H1 (cell line): ENCODE measurements around the gene POU5F1. TPM values are rescaled to one million over a fixed set of nuclear protein-coding genes. Genes with fewer than 3 reads are reported as not detected.

Experiments
- CTCF ChIA-PET: fragments of 300-600 bp; sonication (Branson Sonifier 250); formaldehyde crosslinking; loops from one replicate; lab custom pipeline; 2021; ENCODE audit not compliant: partially characterized antibody; lab: Charles Lee
- POLR2A ChIA-PET: fragments of 300-600 bp; sonication (Branson Sonifier 250); formaldehyde crosslinking; loops from one replicate; lab custom pipeline; 2021; ENCODE audit warnings: inconsistent platforms; ENCODE audit not compliant: partially characterized antibody; lab: Charles Lee
- DNase-seq, 2 experiments: peaks; one replicate each; pipeline versions ENCODE4 v3.0.0 to v3.0.0-alpha.2; 2010 to 2022; ENCODE audit warnings: low spot score in 2 of 2, low read depth in 1 of 2, mixed read lengths in 1 of 2
- FAIRE-seq: peaks from 2 replicates; lab custom pipeline; 2011; peaks lifted over from hg19 to GRCh38; lab: Jason Lieb, UNC
- H2AFZ ChIP-seq: 2 replicates; pipeline ENCODE4 v1.8.1; 2012; ENCODE audit warnings: low read length, inconsistent platforms
- H2AK5ac ChIP-seq: 2 replicates; pipeline ENCODE4 v1.6.1; 2013; ENCODE audit warnings: low read depth, low read length
- H2BK120ac ChIP-seq: replicated peaks from 2 replicates; pipeline ENCODE3; 2013; ENCODE audit warnings: low read depth, low read length, inconsistent platforms
- H2BK12ac ChIP-seq: 2 replicates; pipeline ENCODE4 v1.6.1; 2013; ENCODE audit warnings: low read depth, low read length
- H2BK15ac ChIP-seq: 2 replicates; pipeline ENCODE4 v1.6.1; 2013; ENCODE audit warnings: low read length
- H2BK20ac ChIP-seq: 2 replicates; pipeline ENCODE4 v1.6.1; 2013; ENCODE audit warnings: low read length
- H2BK5ac ChIP-seq: 2 replicates; pipeline ENCODE4 v1.6.1; 2013; ENCODE audit warnings: low read depth, low read length
- H3K14ac ChIP-seq: 2 replicates; pipeline ENCODE4 v1.6.1; 2013; ENCODE audit warnings: inconsistent platforms; ENCODE audit not compliant: insufficient read length
- H3K18ac ChIP-seq: 2 replicates; pipeline ENCODE4 v1.6.1; 2013; ENCODE audit warnings: low read length; ENCODE audit errors: extremely low read depth
- H3K23ac ChIP-seq: 2 replicates; pipeline ENCODE4 v1.6.1; 2013; ENCODE audit warnings: inconsistent platforms; ENCODE audit not compliant: insufficient read length
- H3K23me2 ChIP-seq: 2 replicates; pipeline ENCODE4 v1.6.1; 2013; ENCODE audit warnings: low read depth, low read length
- H3K27ac ChIP-seq: 2 replicates; pipeline ENCODE4 v1.6.1; 2011; ENCODE audit warnings: low read depth, low read length, inconsistent platforms
- H3K27me3 ChIP-seq, 4 experiments: replicated peaks in 1 of 4; 1 replicate in 1 of 4; 2 replicates in 3 of 4; pipeline versions ENCODE4 v1.6.1 to v1.8.1; 2011 to 2013; ENCODE audit warnings: low read length in 3 of 4, mild to moderate bottlenecking in 3 of 4, inconsistent platforms in 2 of 4, mixed read lengths in 2 of 4, moderate library complexity in 1 of 4; ENCODE audit not compliant: control insufficient read depth in 3 of 4, insufficient read depth in 3 of 4; ENCODE audit errors: extremely low read depth in 1 of 4
- H3K36me3 ChIP-seq, 4 experiments: 2 replicates each; pipeline versions ENCODE4 v1.6.1 to v1.8.1; 2011 to 2013; ENCODE audit warnings: mild to moderate bottlenecking in 4 of 4, low read length in 3 of 4, moderate library complexity in 2 of 4, control low read depth in 1 of 4, inconsistent platforms in 1 of 4; ENCODE audit not compliant: insufficient read depth in 4 of 4, control insufficient read depth in 2 of 4
- H3K4ac ChIP-seq: replicated peaks from 2 replicates; pipeline ENCODE3; 2013; ENCODE audit warnings: low read length, low read depth, mixed read lengths, inconsistent platforms; ENCODE audit not compliant: insufficient read length
- H3K4me1 ChIP-seq, 4 experiments: replicated peaks in 1 of 4; 1 replicate in 1 of 4; 2 replicates in 3 of 4; pipeline versions ENCODE4 v1.6.1 to v1.8.1; 2011 to 2013; ENCODE audit warnings: low read length in 3 of 4, inconsistent platforms in 2 of 4, mixed read lengths in 1 of 4; ENCODE audit not compliant: insufficient read depth in 4 of 4, control insufficient read depth in 3 of 4
- H3K4me2 ChIP-seq, 2 experiments: 2 replicates each; pipeline versions ENCODE4 v1.6.1 to v1.8.1; 2011 to 2013; ENCODE audit warnings: low read depth in 2 of 2, low read length in 2 of 2, control low read depth in 1 of 2, inconsistent platforms in 1 of 2, mild to moderate bottlenecking in 1 of 2; ENCODE audit not compliant: insufficient read depth in 1 of 2
- H3K4me3 ChIP-seq, 4 experiments: fragments of 200-600, 300-600 bp in 1 of 4; sonication (generic), shearing (Covaris generic), sonication (Bioruptor Twin) in 1 of 4; 2 replicates each; pipeline versions ENCODE4 v1.5.1 to v1.8.1; 2011 to 2016; ENCODE audit warnings: low read length in 4 of 4, low read depth in 3 of 4, control low read depth in 2 of 4, inconsistent platforms in 2 of 4, mild to moderate bottlenecking in 2 of 4, mixed read lengths in 1 of 4, moderate library complexity in 1 of 4; ENCODE audit not compliant: insufficient read depth in 2 of 4; ENCODE audit errors: extremely low read depth in 1 of 4
- H3K56ac ChIP-seq: replicated peaks from 2 replicates; pipeline ENCODE3; 2013; ENCODE audit warnings: low read depth, mild to moderate bottlenecking, mixed read lengths, low read length, inconsistent platforms; ENCODE audit not compliant: insufficient read length
- H3K79me1 ChIP-seq: 2 replicates; pipeline ENCODE4 v1.6.1; 2013; ENCODE audit warnings: low read depth, low read length, control low read depth
- H3K79me2 ChIP-seq, 2 experiments: 2 replicates each; pipeline versions ENCODE4 v1.6.1 to v1.8.1; 2012 to 2013; ENCODE audit warnings: low read length in 2 of 2, mild to moderate bottlenecking in 2 of 2, inconsistent platforms in 1 of 2; ENCODE audit not compliant: insufficient read depth in 2 of 2, control insufficient read depth in 1 of 2
- H3K9ac ChIP-seq, 4 experiments: replicated peaks in 1 of 4; 1 replicate in 1 of 4; 2 replicates in 3 of 4; pipeline versions ENCODE4 v1.6.1 to v1.8.1; 2011 to 2013; ENCODE audit warnings: low read depth in 3 of 4, low read length in 3 of 4, control low read depth in 2 of 4, mild to moderate bottlenecking in 2 of 4, moderate library complexity in 2 of 4, inconsistent platforms in 1 of 4; ENCODE audit errors: extremely low read depth in 1 of 4
- H3K9me3 ChIP-seq, 2 experiments: 2 replicates each; pipeline versions ENCODE4 v1.6.1 to v1.8.1; 2012 to 2013; ENCODE audit warnings: mild to moderate bottlenecking in 2 of 2, moderate library complexity in 2 of 2, control low read depth in 1 of 2, inconsistent platforms in 1 of 2, low read depth in 1 of 2, low read length in 1 of 2, mixed read lengths in 1 of 2; ENCODE audit not compliant: insufficient read depth in 2 of 2
- H4K20me1 ChIP-seq, 2 experiments: replicated peaks in 1 of 2; 2 replicates each; pipeline versions ENCODE3 to v1.8.1; 2011 to 2013; ENCODE audit warnings: inconsistent platforms in 2 of 2, low read length in 2 of 2, mild to moderate bottlenecking in 1 of 2; ENCODE audit not compliant: insufficient read depth in 2 of 2, control insufficient read depth in 1 of 2
- H4K5ac ChIP-seq: 2 replicates; pipeline ENCODE4 v1.6.1; 2013; ENCODE audit warnings: low read length, low read depth, mixed read lengths, inconsistent platforms; ENCODE audit not compliant: insufficient read length
- H4K8ac ChIP-seq: 2 replicates; pipeline ENCODE4 v1.8.0; 2013; ENCODE audit warnings: mild to moderate bottlenecking, moderate library complexity, low read length, inconsistent platforms; ENCODE audit not compliant: insufficient read depth; ENCODE audit errors: extremely low read depth
- H4K91ac ChIP-seq: replicated peaks from 2 replicates; pipeline ENCODE3; 2013; ENCODE audit warnings: low read length, mixed read lengths, inconsistent platforms; ENCODE audit not compliant: insufficient read length
- MAFK ChIP-seq: IDR thresholded peaks from 2 replicates; pipeline ENCODE4 v1.6.1; 2012; ENCODE audit warnings: low read depth, mild to moderate bottlenecking, improper control_type of control experiment, low read length
- USF2 ChIP-seq: IDR thresholded peaks from 2 replicates; pipeline ENCODE4 v1.6.1; 2011; ENCODE audit warnings: low read length, improper control_type of control experiment
- WGBS, 2 experiments: shearing (Covaris generic) in 1 of 2; methylation state at CpG; one replicate each; pipeline versions ENCODE4 v1.1.6 to v1.1.7; 2013 to 2015; ENCODE audit warnings: low lambda C conversion rate in 2 of 2, mixed read lengths in 2 of 2, inconsistent platforms in 1 of 2, low coverage in 1 of 2, missing lambda C conversion rate in 1 of 2; ENCODE audit not compliant: insufficient replicate concordance in 2 of 2, insufficient coverage in 1 of 2, insufficient read length in 1 of 2; ENCODE audit errors: extremely low coverage in 1 of 2, missing lambda C conversion rate in 1 of 2; 5-methylcytosine and 5-hydroxymethylcytosine counted together
- polyA plus RNA-seq, 7 experiments: library from polyadenylated mRNA; depleted of rRNA in 3 of 7; stranded (reverse) in 5 of 7; unstranded in 2 of 7; fragments of >200 nt in 5 of 7; fragments of 200-250 nt in 2 of 7; gene quantifications; 1 replicate in 5 of 7; 2 replicates in 1 of 7; 4 replicates in 1 of 7; pipeline versions ENCODE4 v1.2.1 to v1.2.3, GENCODE V29; 2011 to 2013; ENCODE audit warnings: missing spikeins in 2 of 7, mixed read lengths in 2 of 7
- total RNA-seq: library from RNA; stranded (reverse); fragmentation: NEBNext Ultra II Directional; extraction: Animal tissue kit (Norgen Biotek cat#: 25700); gene quantifications from 2 replicates; pipeline ENCODE4 v1.2.1, GENCODE V29; 2021

The POU5F1 gene
- total and polyA plus RNA-seq, 2 of the 8 experiments (the other 6 are each of a cell fraction or from before 2014, with no cell fraction given) = 2,437 to 2,526 TPM

GRCh38 chr6:31149827-31150447 lies 20.5 kb downstream of the POU5F1 start:
- no peak for FAIRE-seq
- Histone ChIP-seq H3K14ac (no peak overlapping the region), H4K5ac (no peak overlapping the region), H4K20me1 (peaks cover 0 to 3% of the 10 kb centered on the region in 2 experiments), H2AFZ (no peak overlapping the region), H3K4me3 (no peak overlapping the region), H3K27ac (no peak overlapping the region), H3K79me2 (no peaks in the 10 kb centered on the region), H3K4ac (no peak overlapping the region), H2BK5ac (peak overlapping the region; percentile 75), H3K56ac (no peak overlapping the region), H2BK12ac (no peak overlapping the region), H3K4me1 (0 out of 7 replicates have a peak, but pooled peaks cover 0 to 2% (median 0%) of the 10 kb centered on the region in 4 experiments), H3K9ac (no peak overlapping the region), H3K9me3 (no peaks in the 10 kb centered on the region), H2BK20ac (no peak overlapping the region), H2BK15ac (no peak overlapping the region), H3K27me3 (no peaks in the 10 kb centered on the region), H3K18ac (no peak overlapping the region)
- no peak for DNase-seq
- WGBS, 2 experiments = 84% methylated on average over 6 of the region's 6 CpGs; no CpG with 5 or more reads in 1 of the 2 experiments
- TF ChIP-seq MAFK = no peak
- no peak for TF ChIP-seq USF2
- TF ChIP-seq, all 59 proteins: peak for 0
- no peaks in the 10 kb centered on the region for H3K79me1 ChIP-seq
- no peaks in the 10 kb centered on the region; the same call in 1 of the 2 replicates for H3K23me2 ChIP-seq
- no peak overlapping the region for H3K23ac ChIP-seq
- ChIA-PET POLR2A (interaction anchor here (61.6 to 68.5 kb wide), 2 partner anchors 2 to 19 kb away, joined by 2251 read pairs; partner anchors contain the start of genes CCHCR1, CDSN, POU5F1 and PSORS1C1), CTCF (interaction anchor here (1.1 to 3.2 kb wide), 4 partner anchors 11 to 63 kb away, joined by 4 to 15 read pairs (median 10); partner anchors contain the start of gene PSORS1C2)
- H2AK5ac ChIP-seq = no peak overlapping the region
- H3K4me2 ChIP-seq = no peak overlapping the region
- H3K36me3 ChIP-seq = peaks cover 0 to 34% (median 8%) of the 10 kb centered on the region in 4 experiments
- H2BK120ac ChIP-seq = no peak overlapping the region
- H4K91ac ChIP-seq = no peak overlapping the region
- H4K8ac ChIP-seq = no peak overlapping the region; the same call in 1 of the 2 replicates
